Retinal pigment epithelial cell (primary cell): ENCODE data around the gene PTGIR.

Experiments
- DNase-seq: peaks from one replicate; pipeline ENCODE4 v3.0.0-alpha.2; 2010; ENCODE audit warnings: low read depth
- H3K4me3 ChIP-seq: 2 replicates; pipeline ENCODE4 v1.5.1; 2011; ENCODE audit warnings: mild to moderate bottlenecking, low read length, control low read depth, moderate library complexity
- TF ChIP-seq, protein P1 (sequence below): conservative IDR thresholded peaks from 2 replicates; pipeline ENCODE4 v1.5.1; 2011; ENCODE audit warnings: low read depth, low read length, control low read depth, inconsistent platforms

The PTGIR gene

DNA sequence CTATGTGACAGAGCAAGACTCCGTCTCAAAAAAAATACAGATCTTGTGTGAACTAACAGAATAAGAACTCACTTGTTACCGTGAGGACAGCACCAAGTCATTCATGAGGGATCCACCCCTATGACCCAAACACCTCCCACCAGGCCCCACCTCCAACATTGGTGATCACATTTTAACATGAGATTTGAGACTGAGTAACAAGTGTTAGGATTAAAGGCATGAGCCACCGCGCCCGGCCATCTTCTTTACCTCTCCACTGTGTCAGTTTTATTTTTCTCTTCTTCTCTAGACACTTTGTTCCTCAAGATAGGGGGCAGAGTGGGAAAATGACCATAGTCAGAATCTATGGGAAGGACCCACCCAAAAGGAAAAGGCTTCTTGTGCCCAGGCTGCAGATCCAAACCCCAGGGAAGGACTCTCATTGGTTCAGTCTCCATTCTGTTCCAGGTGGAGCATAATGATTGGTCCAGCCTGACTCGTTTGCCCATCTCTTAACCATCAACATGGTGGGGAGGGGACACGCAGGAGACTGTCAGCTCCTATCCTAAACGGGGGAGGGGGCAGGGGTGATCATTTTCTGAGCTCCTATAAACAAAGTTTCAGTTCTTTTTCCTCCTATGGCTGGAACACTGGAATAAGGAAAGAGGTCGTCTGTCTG, 25.0 kb downstream of the PTGIR start:
- H3K4me3 ChIP-seq: peak overlapping the region; percentile 80
- TF ChIP-seq, protein P1, sequence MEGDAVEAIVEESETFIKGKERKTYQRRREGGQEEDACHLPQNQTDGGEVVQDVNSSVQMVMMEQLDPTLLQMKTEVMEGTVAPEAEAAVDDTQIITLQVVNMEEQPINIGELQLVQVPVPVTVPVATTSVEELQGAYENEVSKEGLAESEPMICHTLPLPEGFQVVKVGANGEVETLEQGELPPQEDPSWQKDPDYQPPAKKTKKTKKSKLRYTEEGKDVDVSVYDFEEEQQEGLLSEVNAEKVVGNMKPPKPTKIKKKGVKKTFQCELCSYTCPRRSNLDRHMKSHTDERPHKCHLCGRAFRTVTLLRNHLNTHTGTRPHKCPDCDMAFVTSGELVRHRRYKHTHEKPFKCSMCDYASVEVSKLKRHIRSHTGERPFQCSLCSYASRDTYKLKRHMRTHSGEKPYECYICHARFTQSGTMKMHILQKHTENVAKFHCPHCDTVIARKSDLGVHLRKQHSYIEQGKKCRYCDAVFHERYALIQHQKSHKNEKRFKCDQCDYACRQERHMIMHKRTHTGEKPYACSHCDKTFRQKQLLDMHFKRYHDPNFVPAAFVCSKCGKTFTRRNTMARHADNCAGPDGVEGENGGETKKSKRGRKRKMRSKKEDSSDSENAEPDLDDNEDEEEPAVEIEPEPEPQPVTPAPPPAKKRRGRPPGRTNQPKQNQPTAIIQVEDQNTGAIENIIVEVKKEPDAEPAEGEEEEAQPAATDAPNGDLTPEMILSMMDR: no peak
- DNase-seq: no peak

DNA sequence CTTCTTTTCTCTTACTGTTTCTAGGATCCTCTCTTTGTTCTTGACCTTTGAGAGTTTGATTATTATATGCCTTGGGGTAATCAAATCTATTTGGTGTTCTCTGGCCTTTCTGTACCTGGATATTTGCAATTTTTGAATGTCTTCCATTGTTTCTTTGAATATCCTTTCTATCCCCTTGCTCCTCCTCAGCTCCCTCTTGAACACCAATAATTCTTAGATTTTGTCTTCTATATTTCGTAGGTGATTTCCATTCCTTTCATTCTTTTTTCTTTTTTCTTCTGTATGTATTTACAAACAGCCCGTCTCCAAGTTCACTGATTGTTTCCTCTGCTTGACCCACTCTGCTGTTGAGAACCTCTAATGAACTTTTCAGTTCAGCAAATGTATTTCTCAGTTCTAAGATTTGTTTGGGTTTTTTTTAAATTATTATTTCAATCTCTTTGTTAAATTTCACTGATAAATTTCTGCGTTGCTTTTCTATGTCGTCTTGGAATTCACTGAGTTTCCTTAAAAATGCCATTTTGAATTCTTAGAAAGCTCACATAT, 26.4 kb downstream of the PTGIR start:
- TF ChIP-seq, protein P1: no peak
- no peak overlapping the region for H3K4me3 ChIP-seq
- no peak for DNase-seq

DNA sequence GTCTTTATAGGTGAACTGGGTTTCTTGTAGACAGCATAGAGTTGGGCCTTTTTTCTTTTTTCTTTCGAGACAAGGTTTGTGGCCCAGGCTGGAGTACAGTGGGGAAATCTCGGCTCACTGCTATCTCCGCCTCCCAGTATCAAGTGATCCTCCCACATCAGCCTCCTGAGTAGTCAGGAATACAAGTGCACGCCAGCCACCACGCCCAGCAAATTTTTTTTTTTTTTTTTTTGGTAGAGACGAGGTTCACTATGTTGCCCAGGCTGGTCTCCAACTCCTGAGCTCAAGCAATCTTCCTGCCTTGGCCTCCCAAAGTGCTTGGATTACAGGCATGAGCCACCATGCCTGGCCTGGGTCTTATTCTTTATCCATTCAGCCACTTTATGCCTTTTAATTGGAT, 28.9 kb downstream of the PTGIR start:
- DNase-seq: no peak
- TF ChIP-seq, protein P1: no peak
- H3K4me3 ChIP-seq: no peak overlapping the region

DNA sequence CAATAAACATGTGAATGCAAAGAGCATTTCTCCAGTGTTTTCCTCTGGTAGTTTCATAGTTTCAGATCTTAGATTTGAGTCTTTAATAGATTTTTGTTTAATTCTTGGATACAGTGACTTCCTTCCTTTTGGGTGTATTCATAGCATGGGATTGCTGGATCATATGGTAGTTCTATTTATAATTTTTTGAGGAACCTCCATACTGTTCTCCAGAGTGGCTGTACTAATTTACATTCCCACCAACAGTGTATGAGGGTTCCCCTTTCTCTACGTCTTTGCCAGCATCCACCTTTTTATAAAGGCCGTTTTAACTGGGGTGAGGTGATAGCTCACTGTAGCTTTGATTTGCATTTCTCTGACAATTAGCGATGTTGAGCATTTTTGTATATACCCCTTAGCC, 33.0 kb downstream of the PTGIR start:
- H3K4me3 ChIP-seq: no peak overlapping the region
- TF ChIP-seq, protein P1: no peak
- DNase-seq: no peak

DNA sequence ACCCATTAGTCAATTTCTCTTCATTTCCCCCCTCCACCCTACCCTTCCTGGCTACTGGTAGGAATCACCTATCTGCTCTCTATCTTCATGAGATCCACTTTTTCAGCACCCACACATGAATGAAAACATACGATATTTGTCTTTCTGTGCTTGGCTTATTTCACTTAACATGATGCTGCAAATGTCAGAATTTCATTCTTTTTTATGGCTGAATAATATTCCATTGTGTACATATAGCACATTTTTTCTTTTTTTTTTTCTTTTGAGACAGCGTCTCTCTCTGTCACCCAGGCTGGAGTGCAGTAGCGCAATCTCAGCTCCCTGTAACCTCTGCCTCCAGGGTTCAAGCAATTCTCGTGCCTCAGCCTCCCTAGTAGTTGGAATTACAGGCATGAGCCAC, 33.6 kb downstream of the PTGIR start:
- TF ChIP-seq, protein P1: no peak
- no peak overlapping the region for H3K4me3 ChIP-seq
- no peak for DNase-seq

DNA sequence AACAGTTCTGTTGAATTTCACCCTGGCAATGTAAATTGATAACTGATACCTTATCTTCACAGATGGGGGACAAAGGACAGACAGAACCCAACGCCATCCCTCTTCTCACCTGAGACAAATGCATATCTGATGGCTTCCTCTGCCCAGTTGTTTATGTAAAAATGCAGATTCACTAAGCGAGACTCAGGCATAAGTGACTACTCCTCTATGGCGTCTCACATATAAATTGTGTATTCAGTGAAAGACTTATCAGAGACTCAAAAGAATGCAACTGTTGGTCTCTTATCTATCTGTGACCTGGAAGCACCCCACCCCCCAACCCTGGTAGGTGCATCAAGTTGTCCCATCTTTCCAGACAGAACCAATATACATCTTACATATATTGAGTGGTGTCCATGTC, 37.0 kb downstream of the PTGIR start:
- TF ChIP-seq, protein P1: no peak
- DNase-seq: no peak
- H3K4me3 ChIP-seq: no peak overlapping the region

DNA sequence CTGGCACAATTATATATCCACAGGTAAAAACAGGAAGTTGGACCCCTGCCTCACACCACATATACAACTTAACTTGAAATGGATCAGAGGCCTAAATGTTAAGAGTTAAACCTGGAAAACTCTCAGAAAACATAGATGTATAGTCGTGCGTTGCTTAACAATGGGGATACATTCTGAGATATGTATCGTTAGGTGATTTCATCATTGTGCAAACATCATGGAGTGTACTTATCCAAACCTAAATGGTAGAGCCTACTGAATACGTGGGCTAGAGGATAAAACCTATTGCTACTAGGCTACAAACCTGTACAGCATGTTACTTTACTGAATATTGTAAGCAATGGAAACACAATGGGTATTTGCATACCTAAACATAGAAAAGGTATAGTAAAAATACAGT, 38.6 kb downstream of the PTGIR start:
- TF ChIP-seq, protein P1: no peak
- no peak for DNase-seq
- H3K4me3 ChIP-seq: no peak overlapping the region
